GM19324 (cell line): ENCODE results near the gene CELF2.
A peak's percentile ranks its signal among the peaks of the same experiment; 100 is the strongest.

ENCODE experiments used
- ATAC-seq: cut with Tn5 transposase; IDR thresholded peaks from one replicate; pipeline ENCODE4 v1.9.1; 2021; ENCODE audit warnings: mild to moderate bottlenecking, moderate library complexity; ENCODE audit not compliant: unreplicated experiment, low FRiP score

Gene CELF2

GRCh38 chr10:11164803-11165590 lies 147.3 kb downstream of the CELF2 start:
- no peak for ATAC-seq

GRCh38 chr10:11165591-11166543 lies 148.2 kb downstream of the CELF2 start:
- peak; percentile 57 for ATAC-seq

GRCh38 chr10:11166550-11166949 lies 148.9 kb downstream of the CELF2 start:
- ATAC-seq, result no peak

GRCh38 chr10:11167233-11167966 lies 149.7 kb downstream of the CELF2 start:
- ATAC-seq, result no peak

GRCh38 chr10:11168423-11169090 lies 150.9 kb downstream of the CELF2 start:
- no peak for ATAC-seq

- no peak for ATAC-seq
Observed at GRCh38 chr10:11169976-11170375, 152.3 kb downstream of the CELF2 start.

GRCh38 chr10:11170574-11170973 lies 152.9 kb downstream of the CELF2 start:
- ATAC-seq, result no peak

GRCh38 chr10:11170993-11171851 lies 153.6 kb downstream of the CELF2 start:
- no peak for ATAC-seq

- ATAC-seq, result no peak
Observed at GRCh38 chr10:11173042-11173441, 155.4 kb downstream of the CELF2 start.

- ATAC-seq, result peak; percentile 23
Observed at GRCh38 chr10:11175823-11176243, 158.2 kb downstream of the CELF2 start.

GRCh38 chr10:11176746-11177145 lies 159.1 kb downstream of the CELF2 start:
- ATAC-seq, result no peak

GRCh38 chr10:11177381-11177780 lies 159.7 kb downstream of the CELF2 start:
- ATAC-seq, result no peak

GRCh38 chr10:11177926-11178471 lies 160.3 kb downstream of the CELF2 start:
- ATAC-seq, result no peak

- ATAC-seq, result peak; percentile 84
Observed at GRCh38 chr10:11178606-11179515, 161.2 kb downstream of the CELF2 start.

- no peak for ATAC-seq
Observed at GRCh38 chr10:11179516-11180105, 161.9 kb downstream of the CELF2 start.

GRCh38 chr10:11180228-11180627 lies 162.6 kb downstream of the CELF2 start:
- ATAC-seq, result no peak

GRCh38 chr10:11181978-11182377 lies 164.3 kb downstream of the CELF2 start:
- ATAC-seq, result no peak

- ATAC-seq, result no peak
Observed at GRCh38 chr10:11183015-11183414, 165.3 kb downstream of the CELF2 start.
